NCI-H128 (cell line): Measurements from ENCODE around the gene INSC.

Experiments used
- DNase-seq: peaks from one replicate; lab custom pipeline; 2025; ENCODE audit not compliant: unreplicated experiment; lab: John Stamatoyannopoulos, UW

INSC gene

GRCh38 chr11:15185021-15185420, 70.3 kb downstream of the INSC start:
- DNase-seq: no peak

GRCh38 chr11:15186146-15186545, 71.4 kb downstream of the INSC start:
- DNase-seq: no peak

- no peak for DNase-seq
These were observed 74.5 kb downstream of the INSC start for GRCh38 chr11:15189189-15189588.

DNA sequence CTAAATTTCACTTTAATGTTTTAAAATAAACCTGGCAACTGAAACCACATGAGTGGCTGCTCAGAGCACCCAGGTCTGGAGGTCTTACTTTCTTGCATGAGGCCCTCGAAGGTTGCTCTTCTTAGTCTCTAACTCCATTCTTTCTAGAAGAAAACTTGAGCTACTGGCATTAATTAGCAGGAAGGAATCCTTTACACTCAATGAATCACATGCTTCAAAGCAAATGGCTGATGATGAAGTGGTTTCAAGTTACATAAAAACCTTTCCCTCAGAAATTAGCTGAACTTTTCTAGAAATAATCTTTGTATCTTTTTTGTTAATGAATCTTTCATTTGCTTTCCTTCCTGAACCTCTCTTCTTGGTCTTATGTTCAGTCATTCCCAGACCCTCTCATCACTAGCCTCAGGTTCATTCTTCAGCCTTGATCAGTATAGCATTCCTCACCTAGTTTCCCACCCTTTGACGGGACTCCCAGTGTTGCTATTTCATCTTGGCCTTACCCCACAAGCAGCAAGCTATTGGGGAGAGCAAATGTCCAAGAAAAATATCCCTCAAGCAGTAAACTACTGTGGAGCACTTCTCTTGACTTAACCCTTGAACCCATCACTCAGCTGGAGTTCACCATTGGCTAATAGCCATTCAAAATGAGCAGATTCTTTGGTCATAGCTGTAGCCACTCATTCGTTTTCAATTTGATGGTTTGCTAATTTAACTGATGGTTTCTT, 75.1 kb downstream of the INSC start:
- DNase-seq: no peak

DNA sequence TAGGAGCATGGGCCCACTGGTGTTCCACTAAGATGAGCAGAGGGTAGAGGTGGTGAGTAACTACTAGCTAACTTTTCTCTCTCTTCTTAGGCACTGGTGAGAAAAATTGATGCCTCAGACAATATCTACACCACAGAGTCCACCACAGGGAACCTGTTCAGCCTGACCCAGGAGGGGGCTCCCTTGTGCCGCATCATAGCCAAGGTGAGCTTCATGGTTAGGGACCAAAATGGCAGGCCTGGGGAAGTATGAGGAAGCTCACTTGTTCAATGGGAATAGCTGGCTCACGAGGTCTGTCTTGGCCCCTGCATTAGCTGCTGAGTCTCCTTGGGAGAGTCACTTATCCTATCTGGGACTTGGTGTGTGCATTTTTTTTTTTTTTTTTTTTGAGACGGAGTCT, 75.9 kb downstream of the INSC start:
- DNase-seq: no peak

DNA sequence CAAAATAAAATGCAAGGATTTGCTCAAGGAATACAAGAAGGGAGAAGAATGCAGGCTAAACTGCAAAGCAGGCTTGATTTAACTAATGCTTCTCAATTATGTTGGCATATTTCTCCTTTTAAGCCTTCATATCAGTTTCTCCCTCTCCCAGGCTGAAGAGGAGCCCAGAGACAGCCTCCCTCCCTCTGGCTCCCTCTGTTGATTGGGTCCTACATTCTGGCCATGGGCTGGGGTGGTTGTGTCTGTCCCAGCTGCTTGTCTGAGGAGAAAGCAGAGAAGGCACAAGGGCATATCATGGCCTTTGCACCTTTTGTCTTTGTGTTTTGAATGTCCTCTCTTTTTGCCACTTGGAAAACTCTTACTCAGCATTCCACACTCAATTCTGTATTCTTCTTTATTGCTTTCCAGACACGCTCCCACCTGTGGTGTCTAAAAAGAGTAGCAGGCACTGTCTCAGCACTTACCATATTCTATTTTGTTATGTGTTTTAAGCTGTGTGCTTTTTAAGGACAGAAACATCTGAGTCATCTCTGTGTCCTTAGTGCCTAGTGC, 77.4 kb downstream of the INSC start:
- no peak for DNase-seq

GRCh38 chr11:15194671-15195415, 80.1 kb downstream of the INSC start:
- no peak for DNase-seq

DNA sequence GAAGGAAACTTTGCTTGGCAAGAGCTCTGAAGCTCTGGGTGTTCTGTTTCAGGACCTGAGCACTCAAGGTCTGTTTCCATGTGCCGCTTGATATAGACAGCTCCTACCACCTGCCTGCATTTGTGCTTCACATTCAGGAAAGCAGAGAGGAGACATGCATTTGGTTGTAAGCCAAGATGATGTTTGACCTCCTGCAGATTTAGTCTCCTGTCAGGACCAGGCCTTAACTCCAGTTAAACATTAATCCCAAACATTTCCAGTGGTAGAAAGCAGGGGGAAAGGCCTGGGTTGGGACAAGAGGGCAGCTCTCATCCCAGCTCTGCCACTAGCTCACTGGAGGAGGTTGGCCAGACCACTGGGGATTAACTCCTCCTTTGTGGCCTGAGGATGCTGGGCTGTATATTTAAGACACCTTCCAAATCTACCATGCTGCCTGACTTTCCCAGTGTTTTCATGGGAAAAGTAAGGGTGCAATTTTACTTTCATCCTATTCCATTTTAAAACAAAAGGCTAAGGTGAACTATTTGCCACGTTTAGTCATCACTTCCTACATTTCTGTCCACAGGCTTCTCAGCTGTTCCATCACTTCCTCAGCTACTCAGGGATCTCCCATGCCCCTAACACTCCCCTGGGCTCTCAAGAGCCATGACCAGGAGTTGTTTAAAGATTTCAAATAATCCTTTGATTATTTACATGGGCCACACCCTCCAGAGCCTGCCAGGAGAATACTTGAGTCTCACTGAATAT, 80.9 kb downstream of the INSC start:
- DNase-seq: no peak

DNA sequence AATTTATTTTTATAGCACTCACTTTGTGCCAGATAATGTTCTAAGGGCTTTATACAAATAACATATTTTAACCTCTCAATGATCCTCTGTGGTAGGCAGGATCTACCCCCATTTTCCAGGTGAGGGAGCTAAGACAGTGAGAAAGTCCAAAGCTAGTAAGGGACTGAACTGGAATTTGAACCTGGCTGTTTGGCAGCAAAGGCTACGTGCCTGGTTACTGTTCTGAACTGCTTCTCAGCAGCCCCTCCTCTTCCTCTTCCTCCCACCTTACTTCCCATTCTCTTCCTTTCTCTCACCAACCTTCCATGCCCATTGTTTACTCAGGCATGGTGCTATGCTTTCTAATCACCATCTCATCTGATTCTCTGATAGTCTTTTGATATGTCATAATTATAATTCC, 82.0 kb downstream of the INSC start:
- no peak for DNase-seq

DNA sequence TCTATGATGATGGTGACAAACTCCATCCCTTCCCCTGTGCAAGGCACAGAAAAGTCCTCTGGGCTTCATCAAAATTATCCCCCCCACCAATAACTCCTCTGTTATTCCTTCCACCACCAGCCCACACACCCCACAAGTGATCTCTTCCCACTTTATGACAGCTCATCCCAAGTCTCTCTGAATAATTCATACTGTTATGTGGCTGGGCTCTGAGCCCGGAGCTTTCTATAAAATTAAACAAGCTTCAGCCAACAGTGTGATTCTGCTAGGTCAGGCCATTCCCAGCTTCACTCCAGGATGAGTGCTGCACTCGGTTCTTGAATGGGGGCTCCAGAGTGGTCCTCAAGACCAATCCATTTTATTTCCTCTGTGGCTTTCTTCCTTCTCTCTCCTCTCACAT, 83.0 kb downstream of the INSC start:
- DNase-seq: no peak

DNA sequence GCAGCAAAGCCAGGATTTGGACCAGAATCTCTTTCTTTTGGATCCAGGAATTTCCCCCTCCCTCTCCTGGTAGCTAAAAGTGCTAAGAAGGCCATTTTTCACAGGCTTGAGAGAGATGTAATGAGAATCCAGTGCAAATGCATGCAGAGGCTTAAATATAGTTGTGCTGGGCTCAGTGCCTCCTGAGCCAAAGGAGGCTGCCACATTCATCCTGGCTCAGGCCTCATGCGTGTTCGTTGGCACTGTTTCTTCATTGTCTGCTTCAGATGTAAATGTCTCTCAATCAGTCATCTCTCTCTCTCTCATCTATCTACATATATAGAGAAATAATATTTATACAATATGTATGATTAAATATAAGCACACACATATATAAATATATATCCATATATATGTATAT, 83.6 kb downstream of the INSC start:
- DNase-seq: no peak

DNA sequence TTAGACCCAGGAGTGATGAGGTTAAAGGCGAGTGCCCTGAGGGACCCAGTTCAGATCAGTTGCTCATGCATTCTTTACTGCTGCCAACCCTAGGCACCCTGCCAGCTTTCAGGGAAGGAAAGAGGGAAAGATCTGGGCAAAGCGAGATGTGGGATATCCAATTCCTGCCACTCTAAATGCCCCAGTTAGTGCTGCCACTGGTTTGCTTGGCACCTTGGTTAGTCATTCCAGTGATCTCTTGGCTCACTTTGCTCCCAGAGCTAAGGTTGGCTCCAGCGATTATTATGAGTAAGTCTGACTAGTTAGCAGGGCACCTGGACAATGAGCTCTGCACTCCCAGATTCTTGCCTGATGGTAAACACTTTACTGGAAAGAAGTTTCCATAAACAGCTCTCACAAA, 85.0 kb downstream of the INSC start:
- no peak for DNase-seq

GRCh38 chr11:15200696-15201095, 86.0 kb downstream of the INSC start:
- DNase-seq: no peak

DNA sequence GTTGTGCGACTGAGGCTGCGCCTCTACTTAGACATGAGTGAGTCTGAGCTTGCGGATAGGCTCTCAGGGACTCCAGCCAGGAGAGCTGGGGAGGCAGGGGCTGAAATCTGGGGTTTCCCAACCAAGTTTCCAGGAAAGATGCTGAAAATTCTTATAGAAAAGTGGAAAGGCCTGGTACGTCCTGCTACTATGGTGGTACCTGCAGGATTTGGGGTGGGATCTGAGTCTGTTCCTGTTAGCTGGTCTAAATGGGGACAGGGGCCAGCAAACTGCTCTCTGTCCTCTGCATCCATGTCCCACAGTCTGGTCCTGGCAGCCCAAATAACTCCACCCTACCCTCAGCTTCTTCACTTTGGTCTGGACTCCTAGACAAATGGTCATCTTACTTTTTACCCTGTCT, 86.9 kb downstream of the INSC start:
- no peak for DNase-seq

DNA sequence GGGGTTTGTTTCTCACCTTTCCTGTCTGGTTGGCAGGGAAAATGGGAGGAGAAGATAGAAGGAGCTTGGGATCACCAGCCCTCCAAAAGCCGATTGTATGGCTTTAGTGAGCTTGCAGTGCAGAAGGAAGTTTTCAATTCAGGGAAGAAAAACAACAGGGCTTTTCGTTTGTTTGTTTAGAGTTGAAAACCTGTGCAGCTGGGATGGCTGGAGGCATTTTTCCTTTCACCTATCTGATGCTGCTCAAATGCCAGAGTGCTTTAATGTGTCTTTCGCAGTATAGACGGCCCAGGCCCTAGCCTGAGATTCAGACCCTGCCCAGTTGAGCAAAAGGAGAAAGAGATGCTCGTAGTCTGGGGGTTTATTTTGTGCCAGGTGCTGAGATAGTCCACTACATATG, 87.9 kb downstream of the INSC start:
- DNase-seq: no peak

GRCh38 chr11:15204711-15205110, 90.0 kb downstream of the INSC start:
- DNase-seq: no peak

- no peak for DNase-seq
These were observed 92.1 kb downstream of the INSC start for GRCh38 chr11:15206791-15207190.

DNA sequence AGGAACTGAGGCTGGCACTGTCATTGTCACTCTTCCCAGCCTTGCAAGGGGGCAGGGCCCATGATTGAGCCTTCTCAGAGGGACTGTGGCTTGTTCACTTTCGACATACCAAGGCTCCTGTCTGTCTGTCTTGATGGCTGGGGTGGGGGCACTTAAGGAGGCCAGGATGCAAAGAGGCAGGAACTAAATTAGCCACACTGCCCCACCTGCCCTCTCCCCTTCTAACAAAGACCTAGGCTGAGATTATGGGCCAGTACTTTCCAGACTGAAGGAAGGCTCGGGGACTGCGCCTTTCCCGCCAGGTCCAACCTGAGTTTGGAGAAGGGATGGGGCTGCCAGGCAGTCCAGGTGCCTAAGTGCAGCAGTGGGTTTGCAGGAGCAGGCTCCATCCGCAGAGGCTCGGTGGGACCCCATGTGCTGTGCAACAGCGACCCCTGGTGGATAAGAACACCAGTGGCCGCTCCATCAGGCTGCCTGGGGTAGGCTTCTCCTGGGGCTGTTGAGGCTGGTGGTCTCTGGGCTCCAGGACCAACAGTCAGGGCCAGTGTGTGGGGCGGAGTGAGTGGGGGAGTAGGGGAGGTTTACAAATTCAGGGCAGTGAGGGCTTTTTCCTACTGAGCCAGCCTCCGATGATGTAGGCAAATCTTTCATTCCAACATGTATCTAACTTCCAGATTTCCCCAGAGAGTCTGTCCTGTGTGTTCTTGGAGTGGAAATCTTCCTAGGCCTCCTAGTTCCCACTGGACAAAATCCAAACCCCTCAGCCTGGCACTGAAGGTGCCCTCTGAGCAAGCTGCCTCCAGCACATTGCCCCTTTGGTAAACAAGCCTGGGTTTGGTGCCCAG, 93.9 kb downstream of the INSC start:
- peak; percentile 54 for DNase-seq

GRCh38 chr11:15212876-15213275, 98.2 kb downstream of the INSC start:
- DNase-seq: no peak

DNA sequence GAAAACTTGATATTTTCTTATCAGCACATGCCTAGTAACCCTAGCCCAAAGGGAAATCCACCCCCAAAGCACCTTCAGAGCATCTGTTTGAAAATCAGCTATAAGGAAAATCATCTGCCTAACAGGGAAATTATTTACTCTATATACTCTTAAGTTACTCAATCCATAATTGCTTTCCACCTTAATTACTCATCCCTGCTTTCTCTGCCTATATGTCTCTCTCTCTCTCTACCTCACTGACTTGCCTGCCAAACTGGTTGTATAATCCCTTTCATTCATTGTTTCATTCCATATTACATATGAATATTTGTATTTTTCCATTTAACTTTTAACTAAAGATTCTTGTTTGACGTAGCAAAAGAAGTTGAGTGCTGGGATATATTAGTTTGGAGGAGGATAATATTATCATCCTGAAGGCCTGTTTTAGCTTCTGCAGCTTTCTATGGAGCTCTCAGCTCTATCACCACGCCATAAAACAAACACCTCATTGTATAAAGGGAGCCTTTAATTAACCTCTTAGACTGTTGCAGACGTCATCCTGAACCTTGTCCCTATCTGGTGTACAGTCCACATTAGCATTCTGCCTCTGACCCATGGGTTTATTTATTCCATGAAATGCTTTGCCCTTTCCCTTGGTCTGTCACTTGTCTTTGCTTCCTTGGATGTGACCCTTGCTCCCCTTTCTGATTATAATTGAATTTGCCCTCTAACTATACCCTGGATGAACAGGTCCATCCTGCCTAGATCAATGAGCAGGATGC, 98.9 kb downstream of the INSC start:
- no peak for DNase-seq
